HepG2 (cell line): ENCODE measurements around the gene FBXO39. TPM values are rescaled to one million over a fixed set of nuclear protein-coding genes. Genes with fewer than 3 reads are reported as not detected.

Experiments
- ASH2L ChIP-seq: fragments of 300-600, 200-600 bp; sonication (generic); IDR thresholded peaks from 2 replicates; pipeline ENCODE4 v1.7.0; 2017; ENCODE audit warnings: low read depth, mild to moderate bottlenecking, moderate library complexity, mixed read lengths, low read length; ENCODE audit not compliant: insufficient read length
- GABPB1 ChIP-seq: IDR thresholded peaks from 2 replicates; pipeline ENCODE4 v1.6.1; 2016; ENCODE audit warnings: mild to moderate bottlenecking, missing genetic modification reagents, moderate library complexity, missing compliant biosample characterization
- HOXA5 ChIP-seq: sonication (generic); formaldehyde crosslinking; IDR thresholded peaks from 2 replicates; pipeline ENCODE4 v1.4.0; 2020; ENCODE audit warnings: missing genetic modification reagents
- NR1H2 ChIP-seq: sonication (generic); formaldehyde crosslinking; IDR thresholded peaks from 2 replicates; pipeline ENCODE4 v1.8.1; 2022; ENCODE audit warnings: low read depth, missing genetic modification reagents, borderline replicate concordance
- RFX3 ChIP-seq: IDR thresholded peaks from 2 replicates; pipeline ENCODE4 v1.6.1; 2016; ENCODE audit warnings: missing biosample characterization, missing genetic modification reagents
- SIN3A ChIP-seq: IDR thresholded peaks from 2 replicates; pipeline ENCODE4 v1.6.1; 2011; ENCODE audit warnings: low read depth, mild to moderate bottlenecking, control low read depth, low read length, borderline replicate concordance
- ZNF83 ChIP-seq: sonication (generic); formaldehyde crosslinking; IDR thresholded peaks from 2 replicates; pipeline ENCODE4 v1.4.0; 2020; ENCODE audit warnings: missing genetic modification reagents, mild to moderate bottlenecking, borderline replicate concordance
- polyA plus RNA-seq, 8 experiments: library from polyadenylated mRNA; depleted of rRNA in 3 of 8; stranded (reverse) in 7 of 8; unstranded in 1 of 8; fragments of >200 nt; fragmentation: Illumina TruSeq in 4 of 8; extraction: Trizol in 4 of 8; gene quantifications; 2 replicates each; pipeline versions ENCODE4 v1.2.1 to v1.2.3, GENCODE V29; 2011 to 2016; ENCODE audit warnings: low read depth in 4 of 8, missing spikeins in 1 of 8, mixed read lengths in 1 of 8; ENCODE audit not compliant: insufficient read depth in 1 of 8
- total RNA-seq, 5 experiments: library from RNA; depleted of rRNA; stranded (reverse); fragments of >200 nt; fragmentation: Illumina TruSeq; extraction: Trizol; gene quantifications; 2 replicates each; pipeline ENCODE4 v1.2.3, GENCODE V29; 2016; ENCODE audit warnings: low read depth in 1 of 5
- TF ChIP-seq, protein P1 (sequence below): sonication (generic); formaldehyde crosslinking; IDR thresholded peaks from 2 replicates; pipeline ENCODE4 v1.4.0; 2020; ENCODE audit warnings: mild to moderate bottlenecking, missing genetic modification reagents
- TF ChIP-seq, protein P2 (sequence below): sonication (generic); formaldehyde crosslinking; IDR thresholded peaks from 2 replicates; pipeline ENCODE4; 2020; ENCODE audit warnings: missing genetic modification reagents, mild to moderate bottlenecking, borderline replicate concordance
- TF ChIP-seq, protein P3 (sequence below): sonication (generic); formaldehyde crosslinking; IDR thresholded peaks from 2 replicates; pipeline ENCODE4 v1.5.1; 2020; ENCODE audit warnings: mild to moderate bottlenecking, missing genetic modification reagents, borderline replicate concordance
- TF ChIP-seq, protein P4 (sequence below): IDR thresholded peaks from 2 replicates; pipeline ENCODE4 v1.6.1; 2016; ENCODE audit warnings: mild to moderate bottlenecking, missing biosample characterization, missing genetic modification reagents
- TF ChIP-seq, protein P5 (sequence below): sonication (generic); formaldehyde crosslinking; IDR thresholded peaks from 2 replicates; pipeline ENCODE4 v1.5.1; 2020; ENCODE audit warnings: missing genetic modification reagents, mild to moderate bottlenecking, borderline replicate concordance
- TF ChIP-seq, protein P6 (sequence below): sonication (generic); formaldehyde crosslinking; IDR thresholded peaks from 2 replicates; pipeline ENCODE4 v1.8.1; 2022; ENCODE audit warnings: mild to moderate bottlenecking, missing genetic modification reagents
- TF ChIP-seq, protein P7 (sequence below): sonication (generic); formaldehyde crosslinking; IDR thresholded peaks from 2 replicates; pipeline ENCODE4 v1.4.0; 2020; ENCODE audit warnings: missing genetic modification reagents

Gene FBXO39
- total and polyA plus RNA-seq, 2 of the 13 experiments (the other 11 are each of a cell fraction or from before 2014, with no cell fraction given) = 0.09 TPM; not detected in 1

DNA sequence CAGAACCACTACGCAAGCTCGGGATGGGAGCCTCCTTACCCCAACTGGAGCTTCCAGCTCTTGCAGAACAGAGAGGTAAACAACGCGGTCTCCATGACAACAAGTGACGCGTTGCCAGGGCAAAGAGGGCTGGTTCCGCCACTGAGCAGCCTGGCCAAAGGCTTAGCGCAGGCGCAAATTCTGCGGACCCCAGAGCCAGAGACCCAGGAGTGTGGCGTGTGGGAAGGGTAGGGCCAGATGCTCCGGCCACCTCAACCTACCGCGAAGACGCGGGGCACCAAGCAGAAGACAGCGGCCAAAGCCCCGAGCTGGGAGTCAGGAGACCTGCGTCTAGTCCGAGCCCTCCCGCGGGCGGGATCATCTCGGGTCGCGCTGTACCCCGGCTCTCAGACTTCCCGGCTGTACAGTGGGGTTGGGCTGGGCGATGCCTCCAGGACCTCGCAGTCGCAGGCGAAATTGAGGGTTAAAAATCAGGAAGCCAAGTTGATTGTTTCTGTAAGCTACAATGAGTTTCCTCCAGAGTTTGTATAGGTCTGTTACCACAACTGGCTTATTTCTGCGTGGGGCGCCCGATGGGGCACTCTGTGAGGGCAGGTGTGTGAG, 55.7 kb downstream of the FBXO39 start, which contains the start of gene TEKT1 (continued):
- TF ChIP-seq, protein P1, sequence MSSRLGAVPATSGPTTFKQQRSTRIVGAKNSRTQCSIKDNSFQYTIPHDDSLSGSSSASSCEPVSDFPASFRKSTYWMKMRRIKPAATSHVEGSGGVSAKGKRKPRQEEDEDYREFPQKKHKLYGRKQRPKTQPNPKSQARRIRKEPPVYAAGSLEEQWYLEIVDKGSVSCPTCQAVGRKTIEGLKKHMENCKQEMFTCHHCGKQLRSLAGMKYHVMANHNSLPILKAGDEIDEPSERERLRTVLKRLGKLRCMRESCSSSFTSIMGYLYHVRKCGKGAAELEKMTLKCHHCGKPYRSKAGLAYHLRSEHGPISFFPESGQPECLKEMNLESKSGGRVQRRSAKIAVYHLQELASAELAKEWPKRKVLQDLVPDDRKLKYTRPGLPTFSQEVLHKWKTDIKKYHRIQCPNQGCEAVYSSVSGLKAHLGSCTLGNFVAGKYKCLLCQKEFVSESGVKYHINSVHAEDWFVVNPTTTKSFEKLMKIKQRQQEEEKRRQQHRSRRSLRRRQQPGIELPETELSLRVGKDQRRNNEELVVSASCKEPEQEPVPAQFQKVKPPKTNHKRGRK (CRISPR knock-in tag) = no peak
- peak; percentile 96 for TF ChIP-seq SIN3A
- no peak for TF ChIP-seq ASH2L
- TF ChIP-seq, protein P2, sequence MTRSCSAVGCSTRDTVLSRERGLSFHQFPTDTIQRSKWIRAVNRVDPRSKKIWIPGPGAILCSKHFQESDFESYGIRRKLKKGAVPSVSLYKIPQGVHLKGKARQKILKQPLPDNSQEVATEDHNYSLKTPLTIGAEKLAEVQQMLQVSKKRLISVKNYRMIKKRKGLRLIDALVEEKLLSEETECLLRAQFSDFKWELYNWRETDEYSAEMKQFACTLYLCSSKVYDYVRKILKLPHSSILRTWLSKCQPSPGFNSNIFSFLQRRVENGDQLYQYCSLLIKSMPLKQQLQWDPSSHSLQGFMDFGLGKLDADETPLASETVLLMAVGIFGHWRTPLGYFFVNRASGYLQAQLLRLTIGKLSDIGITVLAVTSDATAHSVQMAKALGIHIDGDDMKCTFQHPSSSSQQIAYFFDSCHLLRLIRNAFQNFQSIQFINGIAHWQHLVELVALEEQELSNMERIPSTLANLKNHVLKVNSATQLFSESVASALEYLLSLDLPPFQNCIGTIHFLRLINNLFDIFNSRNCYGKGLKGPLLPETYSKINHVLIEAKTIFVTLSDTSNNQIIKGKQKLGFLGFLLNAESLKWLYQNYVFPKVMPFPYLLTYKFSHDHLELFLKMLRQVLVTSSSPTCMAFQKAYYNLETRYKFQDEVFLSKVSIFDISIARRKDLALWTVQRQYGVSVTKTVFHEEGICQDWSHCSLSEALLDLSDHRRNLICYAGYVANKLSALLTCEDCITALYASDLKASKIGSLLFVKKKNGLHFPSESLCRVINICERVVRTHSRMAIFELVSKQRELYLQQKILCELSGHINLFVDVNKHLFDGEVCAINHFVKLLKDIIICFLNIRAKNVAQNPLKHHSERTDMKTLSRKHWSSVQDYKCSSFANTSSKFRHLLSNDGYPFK = peak; percentile 15; the same call in 1 of the 2 replicates
- TF ChIP-seq, protein P3, sequence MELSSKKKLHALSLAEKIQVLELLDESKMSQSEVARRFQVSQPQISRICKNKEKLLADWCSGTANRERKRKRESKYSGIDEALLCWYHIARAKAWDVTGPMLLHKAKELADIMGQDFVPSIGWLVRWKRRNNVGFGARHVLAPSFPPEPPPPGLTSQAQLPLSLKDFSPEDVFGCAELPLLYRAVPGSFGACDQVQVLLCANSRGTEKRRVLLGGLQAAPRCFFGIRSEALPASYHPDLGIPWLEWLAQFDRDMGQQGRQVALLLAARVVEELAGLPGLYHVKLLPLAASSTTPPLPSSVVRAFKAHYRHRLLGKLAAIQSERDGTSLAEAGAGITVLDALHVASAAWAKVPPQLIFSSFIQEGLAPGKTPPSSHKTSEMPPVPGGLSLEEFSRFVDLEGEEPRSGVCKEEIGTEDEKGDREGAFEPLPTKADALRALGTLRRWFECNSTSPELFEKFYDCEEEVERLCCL = no peak
- TF ChIP-seq, protein P4, sequence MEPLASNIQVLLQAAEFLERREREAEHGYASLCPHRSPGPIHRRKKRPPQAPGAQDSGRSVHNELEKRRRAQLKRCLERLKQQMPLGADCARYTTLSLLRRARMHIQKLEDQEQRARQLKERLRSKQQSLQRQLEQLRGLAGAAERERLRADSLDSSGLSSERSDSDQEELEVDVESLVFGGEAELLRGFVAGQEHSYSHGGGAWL (CRISPR knock-in tag) = peak; percentile 22; the same call in 1 of the 2 replicates
- TF ChIP-seq HOXA5 = no peak
- peak; percentile 96 for TF ChIP-seq RFX3 (CRISPR knock-in tag)
- TF ChIP-seq NR1H2 = no peak
- TF ChIP-seq, protein P5, sequence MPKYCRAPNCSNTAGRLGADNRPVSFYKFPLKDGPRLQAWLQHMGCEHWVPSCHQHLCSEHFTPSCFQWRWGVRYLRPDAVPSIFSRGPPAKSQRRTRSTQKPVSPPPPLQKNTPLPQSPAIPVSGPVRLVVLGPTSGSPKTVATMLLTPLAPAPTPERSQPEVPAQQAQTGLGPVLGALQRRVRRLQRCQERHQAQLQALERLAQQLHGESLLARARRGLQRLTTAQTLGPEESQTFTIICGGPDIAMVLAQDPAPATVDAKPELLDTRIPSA = no peak
- TF ChIP-seq ZNF83 (CRISPR knock-in tag) = no peak
- TF ChIP-seq, protein P6, sequence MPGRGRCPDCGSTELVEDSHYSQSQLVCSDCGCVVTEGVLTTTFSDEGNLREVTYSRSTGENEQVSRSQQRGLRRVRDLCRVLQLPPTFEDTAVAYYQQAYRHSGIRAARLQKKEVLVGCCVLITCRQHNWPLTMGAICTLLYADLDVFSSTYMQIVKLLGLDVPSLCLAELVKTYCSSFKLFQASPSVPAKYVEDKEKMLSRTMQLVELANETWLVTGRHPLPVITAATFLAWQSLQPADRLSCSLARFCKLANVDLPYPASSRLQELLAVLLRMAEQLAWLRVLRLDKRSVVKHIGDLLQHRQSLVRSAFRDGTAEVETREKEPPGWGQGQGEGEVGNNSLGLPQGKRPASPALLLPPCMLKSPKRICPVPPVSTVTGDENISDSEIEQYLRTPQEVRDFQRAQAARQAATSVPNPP (CRISPR knock-in tag) = no peak
- peak; percentile 17; the same call in 1 of the 2 replicates for TF ChIP-seq GABPB1 (CRISPR knock-in tag)
- TF ChIP-seq, protein P7, sequence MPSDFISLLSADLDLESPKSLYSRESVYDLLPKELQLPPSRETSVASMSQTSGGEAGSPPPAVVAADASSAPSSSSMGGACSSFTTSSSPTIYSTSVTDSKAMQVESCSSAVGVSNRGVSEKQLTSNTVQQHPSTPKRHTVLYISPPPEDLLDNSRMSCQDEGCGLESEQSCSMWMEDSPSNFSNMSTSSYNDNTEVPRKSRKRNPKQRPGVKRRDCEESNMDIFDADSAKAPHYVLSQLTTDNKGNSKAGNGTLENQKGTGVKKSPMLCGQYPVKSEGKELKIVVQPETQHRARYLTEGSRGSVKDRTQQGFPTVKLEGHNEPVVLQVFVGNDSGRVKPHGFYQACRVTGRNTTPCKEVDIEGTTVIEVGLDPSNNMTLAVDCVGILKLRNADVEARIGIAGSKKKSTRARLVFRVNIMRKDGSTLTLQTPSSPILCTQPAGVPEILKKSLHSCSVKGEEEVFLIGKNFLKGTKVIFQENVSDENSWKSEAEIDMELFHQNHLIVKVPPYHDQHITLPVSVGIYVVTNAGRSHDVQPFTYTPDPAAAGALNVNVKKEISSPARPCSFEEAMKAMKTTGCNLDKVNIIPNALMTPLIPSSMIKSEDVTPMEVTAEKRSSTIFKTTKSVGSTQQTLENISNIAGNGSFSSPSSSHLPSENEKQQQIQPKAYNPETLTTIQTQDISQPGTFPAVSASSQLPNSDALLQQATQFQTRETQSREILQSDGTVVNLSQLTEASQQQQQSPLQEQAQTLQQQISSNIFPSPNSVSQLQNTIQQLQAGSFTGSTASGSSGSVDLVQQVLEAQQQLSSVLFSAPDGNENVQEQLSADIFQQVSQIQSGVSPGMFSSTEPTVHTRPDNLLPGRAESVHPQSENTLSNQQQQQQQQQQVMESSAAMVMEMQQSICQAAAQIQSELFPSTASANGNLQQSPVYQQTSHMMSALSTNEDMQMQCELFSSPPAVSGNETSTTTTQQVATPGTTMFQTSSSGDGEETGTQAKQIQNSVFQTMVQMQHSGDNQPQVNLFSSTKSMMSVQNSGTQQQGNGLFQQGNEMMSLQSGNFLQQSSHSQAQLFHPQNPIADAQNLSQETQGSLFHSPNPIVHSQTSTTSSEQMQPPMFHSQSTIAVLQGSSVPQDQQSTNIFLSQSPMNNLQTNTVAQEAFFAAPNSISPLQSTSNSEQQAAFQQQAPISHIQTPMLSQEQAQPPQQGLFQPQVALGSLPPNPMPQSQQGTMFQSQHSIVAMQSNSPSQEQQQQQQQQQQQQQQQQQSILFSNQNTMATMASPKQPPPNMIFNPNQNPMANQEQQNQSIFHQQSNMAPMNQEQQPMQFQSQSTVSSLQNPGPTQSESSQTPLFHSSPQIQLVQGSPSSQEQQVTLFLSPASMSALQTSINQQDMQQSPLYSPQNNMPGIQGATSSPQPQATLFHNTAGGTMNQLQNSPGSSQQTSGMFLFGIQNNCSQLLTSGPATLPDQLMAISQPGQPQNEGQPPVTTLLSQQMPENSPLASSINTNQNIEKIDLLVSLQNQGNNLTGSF (CRISPR knock-in tag) = no peak
